GM12864 (cell line): ENCODE results near the gene PIP5KL1.

ENCODE experiments used
- DNase-seq: peaks from one replicate; pipeline ENCODE4 v3.0.0-alpha.2; 2011; ENCODE audit warnings: low read depth
- H3K4me3 ChIP-seq: 2 replicates; pipeline ENCODE4 v1.5.1; 2011; ENCODE audit warnings: mild to moderate bottlenecking, low read depth, low read length, control low read depth
- CTCF ChIP-seq: IDR thresholded peaks from 2 replicates; pipeline ENCODE4 v1.5.1; 2011; ENCODE audit warnings: low read depth, mild to moderate bottlenecking, moderate library complexity, low read length, control low read depth, inconsistent platforms; ENCODE audit errors: missing control alignments

PIP5KL1 gene

DNA sequence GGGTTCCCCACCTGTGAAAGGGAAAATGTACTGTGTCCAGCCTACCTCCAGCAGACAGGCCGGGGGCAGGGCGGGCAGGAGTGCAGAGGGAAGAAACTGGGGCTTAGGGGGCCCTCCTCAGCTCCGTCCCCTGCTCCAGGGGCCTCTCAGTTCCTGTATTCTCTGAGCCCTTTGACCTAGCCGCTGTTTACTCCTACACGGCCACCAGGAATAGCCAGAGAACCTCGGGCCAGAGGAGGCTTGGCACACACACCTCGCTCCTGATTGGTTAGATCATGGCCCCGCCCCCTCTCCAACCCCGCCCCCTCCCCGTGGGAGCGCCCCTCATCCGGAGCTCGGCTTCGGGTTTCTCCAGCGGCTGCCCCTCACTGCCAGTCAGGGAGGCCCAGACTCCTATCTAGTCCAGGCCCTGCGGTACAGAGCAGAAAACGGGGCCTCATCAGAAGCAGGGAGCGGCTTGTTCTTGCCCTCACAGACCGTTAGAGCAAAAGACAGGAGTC lies 33.3 kb downstream of the PIP5KL1 start:
- no peak for DNase-seq
- no peak overlapping the region for H3K4me3 ChIP-seq
- TF ChIP-seq CTCF, result no peak

DNA sequence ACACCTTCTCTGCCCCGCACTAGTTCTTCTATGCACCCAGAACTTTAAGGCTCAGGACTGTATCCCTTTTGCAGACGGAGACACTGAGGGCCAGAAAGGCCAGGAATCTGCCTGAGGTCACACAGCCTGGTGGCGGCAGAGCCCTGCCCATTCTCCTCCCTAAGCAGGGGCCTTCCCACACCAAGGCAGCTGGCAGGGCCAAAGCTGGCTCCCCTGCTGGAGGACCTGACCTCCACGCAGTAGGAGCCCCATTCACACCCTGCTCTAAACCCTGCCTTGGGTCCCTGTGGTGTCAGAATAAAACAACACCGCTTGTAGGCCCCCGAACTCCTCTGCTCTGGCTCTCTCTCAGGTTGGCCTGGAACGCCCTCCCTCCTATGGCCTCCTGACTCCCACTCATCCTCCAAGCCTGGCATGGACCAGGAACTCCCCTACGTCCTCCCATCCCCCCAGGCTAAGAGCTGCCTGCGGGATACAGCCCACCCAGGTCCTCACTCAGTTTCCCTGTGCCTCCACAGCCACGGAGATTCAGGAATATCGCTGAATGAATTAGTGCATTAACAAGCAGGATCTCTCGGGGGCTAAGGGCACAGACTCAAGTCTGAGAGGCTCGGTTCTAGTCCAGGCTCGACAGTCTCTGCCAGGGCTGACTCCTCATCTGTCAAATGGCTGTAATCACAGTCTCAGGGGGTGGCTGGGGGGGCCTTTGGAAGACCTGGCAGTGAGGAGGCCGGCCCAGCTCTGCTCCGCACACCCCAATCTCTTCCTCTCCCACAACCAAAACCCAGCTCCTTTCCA lies 34.0 kb downstream of the PIP5KL1 start:
- no peak for DNase-seq
- H3K4me3 ChIP-seq, result no peak overlapping the region
- TF ChIP-seq CTCF, result no peak

- H3K4me3 ChIP-seq, result no peak overlapping the region
- no peak for TF ChIP-seq CTCF
- no peak for DNase-seq
Observed at GRCh38 chr9:127895811-127896210, 34.8 kb downstream of the PIP5KL1 start.

DNA sequence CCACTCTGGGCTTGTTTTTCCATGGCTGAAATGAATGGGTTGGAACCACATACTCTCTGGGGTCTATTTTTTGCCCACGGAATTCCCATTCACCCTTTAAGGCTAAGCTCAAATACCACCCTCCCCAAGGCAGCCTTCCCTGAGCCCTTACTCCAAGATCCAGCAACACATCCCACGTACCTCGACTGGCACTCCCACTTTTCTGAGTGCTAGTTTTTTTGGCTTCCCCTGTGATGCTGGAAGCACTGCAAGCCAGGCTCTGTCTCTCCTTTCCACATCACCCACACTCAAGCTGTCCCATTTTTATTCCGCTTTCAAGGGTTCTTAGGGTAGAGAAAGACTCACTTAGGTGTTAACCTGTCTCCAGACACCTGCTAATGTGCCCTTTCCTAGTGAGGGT lies 37.2 kb downstream of the PIP5KL1 start:
- no peak overlapping the region for H3K4me3 ChIP-seq
- DNase-seq, result no peak
- no peak for TF ChIP-seq CTCF

DNA sequence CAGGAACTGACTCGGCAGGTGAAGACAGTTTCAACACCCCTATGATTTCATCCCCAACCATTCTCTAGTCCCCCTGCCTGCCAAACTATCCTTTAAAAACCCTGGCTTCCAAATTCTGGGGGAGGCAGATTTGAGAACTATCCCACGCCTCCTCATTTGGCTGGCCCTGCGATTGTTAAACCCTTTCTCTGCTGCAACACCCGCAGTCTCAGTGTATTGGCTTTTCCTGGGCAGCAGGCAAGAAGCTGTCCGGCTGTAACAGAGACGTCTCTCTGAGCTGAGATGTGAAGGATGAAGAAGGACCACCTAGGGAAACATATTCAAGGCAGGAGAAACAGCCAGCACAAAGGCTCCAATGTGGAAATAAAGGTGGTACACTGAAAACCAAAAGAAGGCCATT lies 37.7 kb downstream of the PIP5KL1 start:
- H3K4me3 ChIP-seq, result no peak overlapping the region
- no peak for TF ChIP-seq CTCF
- no peak for DNase-seq

- no peak for TF ChIP-seq CTCF
- no peak overlapping the region for H3K4me3 ChIP-seq
Observed at GRCh38 chr9:127890053-127890452, 40.5 kb downstream of the PIP5KL1 start.

DNA sequence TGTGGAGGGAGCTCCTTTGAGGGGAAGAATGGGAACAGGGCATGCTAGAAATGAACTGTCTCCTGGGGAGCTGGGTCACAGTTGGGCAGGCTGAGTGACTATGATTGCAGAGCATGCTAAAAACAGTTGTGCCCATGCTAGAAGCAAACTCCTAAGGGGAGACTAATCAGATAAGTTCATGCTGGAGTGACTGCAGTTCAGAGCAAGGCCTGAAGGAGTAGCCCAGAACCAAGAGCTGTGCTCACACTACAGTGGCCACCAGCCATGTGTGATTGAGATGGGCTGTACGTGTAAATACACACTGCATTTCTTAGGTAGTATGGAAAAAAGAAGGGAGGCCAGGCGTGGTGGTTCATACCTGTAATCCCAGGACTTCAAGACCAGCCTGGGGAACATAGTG lies 42.8 kb downstream of the PIP5KL1 start:
- H3K4me3 ChIP-seq, result no peak overlapping the region
- DNase-seq, result no peak
- peak; percentile 41 for TF ChIP-seq CTCF

More at GRCh38 chr9:127890053-127890452, 40.5 kb downstream of the PIP5KL1 start:
- DNase-seq, result no peak
